HG02623 (cell line): ENCODE data around the gene MVB12B.

ENCODE experiments used
- ATAC-seq: cut with Tn5 transposase; IDR thresholded peaks from one replicate; pipeline ENCODE4 v1.9.1; 2021; ENCODE audit warnings: moderate library complexity; ENCODE audit not compliant: unreplicated experiment

Gene MVB12B

GRCh38 chr9:126423142-126423915 is 96.7 kb downstream of the MVB12B start:
- ATAC-seq: no peak

GRCh38 chr9:126423916-126424185 is 97.2 kb downstream of the MVB12B start:
- ATAC-seq: no peak

- ATAC-seq: no peak
Measured at GRCh38 chr9:126424511-126424910, 97.9 kb downstream of the MVB12B start.

- ATAC-seq: no peak
Measured at GRCh38 chr9:126428534-126429175, 102.0 kb downstream of the MVB12B start.

- ATAC-seq: no peak
Measured at GRCh38 chr9:126429190-126429589, 102.6 kb downstream of the MVB12B start.

GRCh38 chr9:126430124-126430523 is 103.5 kb downstream of the MVB12B start:
- ATAC-seq: no peak

- no peak for ATAC-seq
Measured at GRCh38 chr9:126431077-126431742, 104.6 kb downstream of the MVB12B start.

- ATAC-seq: no peak
Measured at GRCh38 chr9:126432659-126433058, 106.0 kb downstream of the MVB12B start.

GRCh38 chr9:126435105-126435504 is 108.5 kb downstream of the MVB12B start:
- ATAC-seq: no peak

GRCh38 chr9:126435626-126436025 is 109.0 kb downstream of the MVB12B start:
- no peak for ATAC-seq

GRCh38 chr9:126436545-126437267 is 110.1 kb downstream of the MVB12B start:
- no peak for ATAC-seq

GRCh38 chr9:126437268-126437666 is 110.6 kb downstream of the MVB12B start:
- no peak for ATAC-seq

GRCh38 chr9:126437701-126438100 is 111.1 kb downstream of the MVB12B start:
- ATAC-seq: no peak

- no peak for ATAC-seq
Measured at GRCh38 chr9:126438741-126439401, 112.2 kb downstream of the MVB12B start.

GRCh38 chr9:126439402-126439765 is 112.8 kb downstream of the MVB12B start:
- no peak for ATAC-seq

GRCh38 chr9:126439883-126440653 is 113.4 kb downstream of the MVB12B start:
- ATAC-seq: no peak

- ATAC-seq: no peak
Measured at GRCh38 chr9:126440940-126441339, 114.3 kb downstream of the MVB12B start.

- ATAC-seq: no peak
Measured at GRCh38 chr9:126442636-126443035, 116.0 kb downstream of the MVB12B start.

- no peak for ATAC-seq
Measured at GRCh38 chr9:126443144-126443543, 116.5 kb downstream of the MVB12B start.

GRCh38 chr9:126448136-126448535 is 121.5 kb downstream of the MVB12B start:
- ATAC-seq: no peak
